B cell (primary cell): Measurements from ENCODE around the gene WNT9A. TPM values are rescaled to one million over a fixed set of nuclear protein-coding genes. Genes with fewer than 3 reads are reported as not detected.

Source experiments
- ATAC-seq: fragments of 200-7000 bp; cut with Tn5 transposase; one replicate; pipeline ENCODE4 v1.10.0; 2021; ENCODE audit warnings: low read depth, mild to moderate bottlenecking, moderate number of reproducible peaks, moderate library complexity
- CTCF ChIA-PET: fragments of 350-600 bp; sonication (Branson Sonifier 250); formaldehyde crosslinking; loops from one replicate; lab custom pipeline; 2021; ENCODE audit warnings: antibody characterized with exemption, inconsistent platforms; lab: Charles Lee
- POLR2A ChIA-PET: fragments of 350-600 bp; sonication (Branson Sonifier 250); formaldehyde crosslinking; loops from one replicate; lab custom pipeline; 2021; ENCODE audit warnings: antibody characterized with exemption; lab: Charles Lee
- DNase-seq: peaks from one replicate; pipeline ENCODE4 v3.0.0; 2013
- H2AFZ ChIP-seq: 2 replicates; pipeline ENCODE4 v1.6.1; 2012; ENCODE audit warnings: mild to moderate bottlenecking, low read depth, low read length; ENCODE audit not compliant: insufficient read depth, poor library complexity, severe bottlenecking
- H3K27ac ChIP-seq, 2 donors: 1 replicate in 1 of 2; 2 replicates in 1 of 2; pipeline ENCODE4 v1.5.1; 2012 to 2013; ENCODE audit warnings: low read length in 2 of 2, mild to moderate bottlenecking in 2 of 2, moderate library complexity in 1 of 2
- H3K27me3 ChIP-seq, 4 experiments: fragments of 200-600 bp in 1 of 4; sonication (generic) in 1 of 4; replicated peaks in 1 of 4; 1 replicate in 2 of 4; 2 replicates in 2 of 4; pipeline versions ENCODE4 v1.6.1 to v1.7.0; 2013 to 2016; ENCODE audit warnings: low read length in 3 of 4, mild to moderate bottlenecking in 2 of 4, mixed read lengths in 1 of 4, moderate library complexity in 1 of 4; ENCODE audit not compliant: insufficient read depth in 4 of 4, control insufficient read depth in 3 of 4; ENCODE audit errors: control extremely low read depth in 1 of 4
- H3K36me3 ChIP-seq, 2 experiments: replicated peaks in 1 of 2; 1 replicate in 1 of 2; 2 replicates in 1 of 2; pipeline versions ENCODE4 v1.6.1 to v1.7.1; 2013; ENCODE audit warnings: low read length in 1 of 2; ENCODE audit not compliant: insufficient read depth in 2 of 2, control insufficient read depth in 1 of 2; ENCODE audit errors: control extremely low read depth in 1 of 2, extremely low read depth in 1 of 2
- H3K4me1 ChIP-seq, 2 donors: fragments of 200-600 bp in 1 of 2; sonication (generic) in 1 of 2; 1 replicate in 1 of 2; 2 replicates in 1 of 2; pipeline versions ENCODE4 v1.5.1 to v1.6.1; 2013 to 2017; ENCODE audit warnings: low read length in 2 of 2; ENCODE audit not compliant: control insufficient read depth in 2 of 2, insufficient read depth in 2 of 2
- H3K4me2 ChIP-seq: replicated peaks from 2 replicates; pipeline ENCODE3; 2012; ENCODE audit warnings: mild to moderate bottlenecking, low read depth, low read length; ENCODE audit not compliant: poor library complexity, severe bottlenecking
- H3K4me3 ChIP-seq, 5 experiments: fragments of 200-600 bp in 1 of 5; sonication (generic) in 1 of 5; 1 replicate in 3 of 5; 2 replicates in 2 of 5; pipeline versions ENCODE4 v1.5.1 to v1.7.0; 2011 to 2016; ENCODE audit warnings: low read length in 4 of 5, mild to moderate bottlenecking in 4 of 5, low read depth in 2 of 5, control low read depth in 1 of 5, moderate library complexity in 1 of 5; ENCODE audit not compliant: insufficient read depth in 1 of 5; ENCODE audit errors: control extremely low read depth in 1 of 5, extremely low read depth in 1 of 5
- H3K79me2 ChIP-seq: fragments of 200-600 bp; sonication (generic); one replicate; pipeline ENCODE4 v1.6.0; 2016; ENCODE audit warnings: low read length; ENCODE audit not compliant: control insufficient read depth, insufficient read depth
- H3K9ac ChIP-seq: fragments of 200-600 bp; sonication (generic); 2 replicates; pipeline ENCODE4 v1.6.1; 2017; ENCODE audit warnings: mild to moderate bottlenecking, low read length, moderate library complexity
- H3K9me3 ChIP-seq, 3 donors: one replicate each; pipeline versions ENCODE4 v1.6.1 to v1.7.1; 2013; ENCODE audit warnings: low read length in 2 of 3; ENCODE audit not compliant: control insufficient read depth in 2 of 3, insufficient read depth in 1 of 3; ENCODE audit errors: control extremely low read depth in 1 of 3
- H4K20me1 ChIP-seq: 2 replicates; pipeline ENCODE4 v1.6.0; 2012; ENCODE audit warnings: mild to moderate bottlenecking, low read length; ENCODE audit not compliant: insufficient read depth, control insufficient read depth, poor library complexity, severe bottlenecking
- H3K27ac Mint-ChIP-seq: one replicate; pipeline ENCODE4 v1.8.0; 2021; ENCODE audit warnings: mixed read lengths
- H3K27me3 Mint-ChIP-seq: one replicate; pipeline ENCODE4 v1.8.0; 2021; ENCODE audit warnings: mixed read lengths
- H3K4me1 Mint-ChIP-seq: one replicate; pipeline ENCODE4 v1.8.0; 2021; ENCODE audit warnings: mixed read lengths
- H3K4me3 Mint-ChIP-seq: one replicate; pipeline ENCODE4 v1.8.0; 2021; ENCODE audit warnings: mixed read lengths
- H3K9me3 Mint-ChIP-seq: one replicate; pipeline ENCODE4 v1.8.0; 2022; ENCODE audit warnings: mixed read lengths; ENCODE audit not compliant: insufficient read depth
- EZH2 ChIP-seq: IDR thresholded peaks from 2 replicates; pipeline ENCODE4 v1.6.1; 2012; ENCODE audit warnings: borderline replicate concordance, low read depth, mild to moderate bottlenecking, moderate library complexity, low read length; ENCODE audit not compliant: insufficient read depth, poor library complexity, severe bottlenecking
- WGBS: methylation state at CpG from one replicate; pipeline ENCODE4 v1.1.5; 2013; ENCODE audit warnings: missing lambda C conversion rate; ENCODE audit not compliant: insufficient coverage; 5-methylcytosine and 5-hydroxymethylcytosine counted together
- intact Hi-C: fragments of 100-400 bp; cut with micrococcal nuclease; formaldehyde crosslinking; loops from one replicate; pipeline ENCODE4 v1.10.0; 2022
- polyA plus RNA-seq: library from polyadenylated mRNA; depleted of rRNA; stranded (reverse); fragments of >200 nt; gene quantifications from 2 replicates; pipeline ENCODE4 v1.2.3, GENCODE V29; 2012
- total RNA-seq, 2 donors: library from RNA; stranded (reverse); fragments of 120-200 nt in 1 of 2; gene quantifications; 1 replicate in 1 of 2; 2 replicates in 1 of 2; pipeline versions ENCODE4 v1.2.3 to v1.2.4, GENCODE V29; 2013 to 2022
- TF ChIP-seq, protein P1 (sequence below): fragments of 200-600 bp; IDR thresholded peaks from one replicate; pipeline ENCODE4 v1.8.0; 2022; ENCODE audit warnings: antibody characterized with exemption, mild to moderate bottlenecking

The WNT9A gene
- total and polyA plus RNA-seq, 2 donors (not counting 1 experiment from before 2014, with no cell fraction given), result 0.04 TPM; not detected in 1

DNA sequence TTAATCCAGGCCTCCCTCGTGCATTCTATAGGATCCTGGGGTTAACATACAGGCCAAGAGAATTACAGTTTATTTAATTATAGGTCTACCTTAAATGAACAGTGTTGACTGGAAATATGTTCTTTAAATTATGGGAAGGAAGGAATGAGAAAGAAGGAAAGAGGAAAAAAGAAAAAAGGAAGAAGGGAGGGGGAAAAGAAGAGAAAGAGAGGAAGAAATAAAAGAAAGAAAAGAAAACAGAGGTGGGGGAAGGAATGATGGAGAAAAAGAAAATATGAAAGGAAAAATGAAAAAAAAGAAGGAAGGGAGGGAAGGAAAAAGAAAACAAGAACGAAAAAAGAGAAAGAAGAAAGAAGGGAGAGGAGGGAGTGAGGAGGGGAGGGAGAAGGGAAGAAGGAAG lies 38.5 kb downstream of the WNT9A start:
- POLR2A ChIA-PET, result no interaction called here
- H3K9me3 Mint-ChIP-seq, result no peaks in the 10 kb centered on the region

DNA sequence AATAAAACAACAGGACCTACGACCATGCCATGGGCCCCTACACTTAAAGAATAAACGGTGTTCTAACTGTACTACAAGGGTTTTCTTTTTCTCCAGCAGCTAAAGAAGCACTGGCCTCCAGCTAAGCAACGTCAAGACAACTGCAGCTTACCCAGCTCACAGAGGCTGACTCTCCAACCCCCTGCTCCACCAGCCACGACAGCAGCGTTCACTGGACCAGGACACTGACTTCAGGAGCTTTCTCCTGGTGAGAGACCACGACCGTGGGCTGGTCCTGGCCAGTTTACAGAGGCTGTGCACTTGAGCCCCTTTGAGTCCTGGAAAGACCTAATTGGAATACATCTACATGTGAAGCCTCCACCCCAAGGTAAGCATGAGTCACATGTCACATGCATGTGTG lies 39.4 kb downstream of the WNT9A start:
- Histone ChIP-seq H2AFZ (no peak overlapping the region), H3K4me2 (no peak overlapping the region), H3K36me3 (no peaks in the 10 kb centered on the region), H3K4me1 (no peaks in the 10 kb centered on the region), H3K79me2 (no peaks in the 10 kb centered on the region), H3K27ac (no peak overlapping the region), H3K27me3 (peaks cover 0 to 2% (median 0%) of the 10 kb centered on the region in 4 experiments), H3K9me3 (no peaks in the 10 kb centered on the region), H3K4me3 (no peak overlapping the region), H3K9ac (no peak overlapping the region), H4K20me1 (no peaks in the 10 kb centered on the region)
- DNase-seq, result no peak
- no peak for TF ChIP-seq EZH2
- TF ChIP-seq, protein P1, sequence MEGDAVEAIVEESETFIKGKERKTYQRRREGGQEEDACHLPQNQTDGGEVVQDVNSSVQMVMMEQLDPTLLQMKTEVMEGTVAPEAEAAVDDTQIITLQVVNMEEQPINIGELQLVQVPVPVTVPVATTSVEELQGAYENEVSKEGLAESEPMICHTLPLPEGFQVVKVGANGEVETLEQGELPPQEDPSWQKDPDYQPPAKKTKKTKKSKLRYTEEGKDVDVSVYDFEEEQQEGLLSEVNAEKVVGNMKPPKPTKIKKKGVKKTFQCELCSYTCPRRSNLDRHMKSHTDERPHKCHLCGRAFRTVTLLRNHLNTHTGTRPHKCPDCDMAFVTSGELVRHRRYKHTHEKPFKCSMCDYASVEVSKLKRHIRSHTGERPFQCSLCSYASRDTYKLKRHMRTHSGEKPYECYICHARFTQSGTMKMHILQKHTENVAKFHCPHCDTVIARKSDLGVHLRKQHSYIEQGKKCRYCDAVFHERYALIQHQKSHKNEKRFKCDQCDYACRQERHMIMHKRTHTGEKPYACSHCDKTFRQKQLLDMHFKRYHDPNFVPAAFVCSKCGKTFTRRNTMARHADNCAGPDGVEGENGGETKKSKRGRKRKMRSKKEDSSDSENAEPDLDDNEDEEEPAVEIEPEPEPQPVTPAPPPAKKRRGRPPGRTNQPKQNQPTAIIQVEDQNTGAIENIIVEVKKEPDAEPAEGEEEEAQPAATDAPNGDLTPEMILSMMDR, result no peak
- Mint-ChIP-seq H3K4me1 (no peaks in the 10 kb centered on the region), H3K27ac (no peak overlapping the region), H3K27me3 (peaks cover 15% of the 10 kb centered on the region), H3K4me3 (no peak overlapping the region), H3K9me3 (no peaks in the 10 kb centered on the region)
- 77% methylated on average over 7 of the region's 7 CpGs for WGBS
- ATAC-seq, result no peak
- POLR2A ChIA-PET, result no interaction called here
- CTCF ChIA-PET, result no interaction called here
- intact Hi-C loops, result no loop called here

More for the DNA sequence above, 38.5 kb downstream of the WNT9A start:
- Mint-ChIP-seq H3K4me1 (no peaks in the 10 kb centered on the region), H3K4me3 (no peak overlapping the region), H3K27me3 (peaks cover 15% of the 10 kb centered on the region), H3K27ac (no peak overlapping the region)
- Histone ChIP-seq H3K9ac (no peak overlapping the region), H3K79me2 (no peaks in the 10 kb centered on the region), H3K27me3 (peaks cover 0 to 2% (median 0%) of the 10 kb centered on the region in 4 experiments), H3K4me3 (no peak overlapping the region), H3K4me1 (no peaks in the 10 kb centered on the region), H4K20me1 (no peaks in the 10 kb centered on the region), H3K27ac (no peak overlapping the region), H3K4me2 (no peak overlapping the region), H3K36me3 (no peaks in the 10 kb centered on the region), H2AFZ (no peak overlapping the region), H3K9me3 (peaks cover 0 to 5% (median 0%) of the 10 kb centered on the region in 3 donors)
- CTCF ChIA-PET, result no interaction called here
- ATAC-seq (no peak), DNase-seq (no peak)
- WGBS, result 77% methylated on average over 1 of the region's 2 CpGs
- intact Hi-C loops, result no loop called here
- TF ChIP-seq, protein P1, result no peak
